B cell (primary cell): ENCODE data around the gene HIRA.

Experiments
- CTCF ChIP-seq: fragments of 200-600 bp; IDR thresholded peaks from one replicate; pipeline ENCODE4 v1.8.0; 2022; ENCODE audit warnings: antibody characterized with exemption, mild to moderate bottlenecking
- EZH2 ChIP-seq: IDR thresholded peaks from 2 replicates; pipeline ENCODE4 v1.6.1; 2012; ENCODE audit warnings: borderline replicate concordance, low read depth, mild to moderate bottlenecking, moderate library complexity, low read length; ENCODE audit not compliant: insufficient read depth, poor library complexity, severe bottlenecking

- TF ChIP-seq CTCF (no peak), EZH2 (no peak)
These were observed 45.3 kb downstream of the HIRA start for GRCh38 chr22:19386248-19386647.
